ENCODE data around the gene BAHCC1. TPM values are rescaled to one million over a fixed set of nuclear protein-coding genes. Genes with fewer than 3 reads are reported as not detected.

Gene BAHCC1
- total RNA-seq, 1 experiment from 2014 or later = 29.8 TPM

GRCh38 chr17:81433656-81434055, 38.4 kb downstream of the BAHCC1 start:
- no peaks in the 10 kb centered on the region for H3K4me1 Mint-ChIP-seq
- H3K27me3 Mint-ChIP-seq (ENCODE audit: low read depth) = no peaks in the 10 kb centered on the region
- no peak for DNase-seq (ENCODE audit: low spot score)
- H3K9me3 Mint-ChIP-seq = no peaks in the 10 kb centered on the region
- CTCF ChIA-PET = interaction anchor here (1.5 kb wide), 1 partner anchor 32 kb away, joined by 3 read pairs; no protein-coding TSS in a partner anchor
- H3K27ac Mint-ChIP-seq = no peak overlapping the region
- POLR2A ChIA-PET = no interaction called here
- TF ChIP-seq ZNF121 (CRISPR knock-in tag; IDR thresholded peaks at IDR 0.05) (no peak), TCF7 (CRISPR knock-in tag; IDR thresholded peaks at IDR 0.05; ENCODE audit: low read depth) (no peak), MAX (CRISPR knock-in tag; IDR thresholded peaks at IDR 0.05) (no peak), ZNF416 (CRISPR knock-in tag; IDR thresholded peaks at IDR 0.05) (no peak)
- no peaks in the 10 kb centered on the region for H3K36me3 Mint-ChIP-seq
- no peak overlapping the region for H3K4me3 Mint-ChIP-seq
- ATAC-seq = no peak

- no peaks in the 10 kb centered on the region for H3K4me1 Mint-ChIP-seq
- ATAC-seq (no peak), DNase-seq (ENCODE audit: low spot score) (no peak)
- H3K27me3 Mint-ChIP-seq (ENCODE audit: low read depth) = no peaks in the 10 kb centered on the region
- H3K4me3 Mint-ChIP-seq = no peak overlapping the region
- ChIA-PET POLR2A (no interaction called here), CTCF (no interaction called here)
- no peaks in the 10 kb centered on the region for H3K36me3 Mint-ChIP-seq
- no peak for TF ChIP-seq RORB (CRISPR knock-in tag; IDR thresholded peaks at IDR 0.05)
- TF ChIP-seq SOX15 (CRISPR knock-in tag; IDR thresholded peaks at IDR 0.05) = no peak
- TF ChIP-seq ARID4B (CRISPR knock-in tag; IDR thresholded peaks at IDR 0.05; ENCODE audit: borderline replicate concordance) = no peak
- no peak for TF ChIP-seq ETV6 (CRISPR knock-in tag; IDR thresholded peaks at IDR 0.05)
- H3K27ac Mint-ChIP-seq = no peak overlapping the region
- H3K9me3 Mint-ChIP-seq = no peaks in the 10 kb centered on the region
These were observed 38.8 kb downstream of the BAHCC1 start for GRCh38 chr17:81434072-81434471.

- ATAC-seq (no peak), DNase-seq (ENCODE audit: low spot score) (no peak)
- H3K4me1 Mint-ChIP-seq = no peaks in the 10 kb centered on the region
- H3K27ac Mint-ChIP-seq = no peak overlapping the region
- H3K27me3 Mint-ChIP-seq (ENCODE audit: low read depth) = no peaks in the 10 kb centered on the region
- ChIA-PET CTCF (interaction anchor here (1.0 kb wide), 1 partner anchor 143 kb away, joined by 3 read pairs; no protein-coding TSS in a partner anchor), POLR2A (no interaction called here)
- TF ChIP-seq CTCF (IDR thresholded peaks at IDR 0.05) (no peak), SMAD4 (CRISPR knock-in tag; IDR thresholded peaks at IDR 0.05) (no peak), TCF7 (CRISPR knock-in tag; IDR thresholded peaks at IDR 0.05; ENCODE audit: low read depth) (no peak), ZNF416 (CRISPR knock-in tag; IDR thresholded peaks at IDR 0.05) (no peak), ZMAT4 (CRISPR knock-in tag; IDR thresholded peaks at IDR 0.05) (no peak), ZNF671 (CRISPR knock-in tag; IDR thresholded peaks at IDR 0.05) (no peak), SP1 (CRISPR knock-in tag; conservative IDR thresholded peaks at IDR 0.05) (no peak), PREB (CRISPR knock-in tag; IDR thresholded peaks at IDR 0.05; ENCODE audit: borderline replicate concordance) (no peak), NR2C2 (CRISPR knock-in tag; IDR thresholded peaks at IDR 0.05) (no peak), CBFB (CRISPR knock-in tag; IDR thresholded peaks at IDR 0.05; ENCODE audit: low read depth) (no peak), E2F5 (CRISPR knock-in tag; IDR thresholded peaks at IDR 0.05) (no peak), KAT7 (CRISPR knock-in tag; IDR thresholded peaks at IDR 0.05; ENCODE audit: borderline replicate concordance) (no peak)
- no peaks in the 10 kb centered on the region for H3K9me3 Mint-ChIP-seq
- H3K36me3 Mint-ChIP-seq = no peaks in the 10 kb centered on the region
- no peak overlapping the region for H3K4me3 Mint-ChIP-seq
These were observed 39.6 kb downstream of the BAHCC1 start for GRCh38 chr17:81434681-81435417.
